Erythroblast (primary cell): ENCODE measurements around the gene SF1.

ENCODE experiments used
- DNase-seq, 2 experiments: peaks; one replicate each; lab custom pipeline; 2025; lab: John Stamatoyannopoulos, UW
- GATA1 ChIP-seq: IDR thresholded peaks from 2 replicates; pipeline ENCODE4 v1.6.1; 2011; ENCODE audit warnings: low read depth, mild to moderate bottlenecking, control low read depth, low read length, moderate library complexity
- POLR2A ChIP-seq: IDR thresholded peaks from 2 replicates; pipeline ENCODE4 v1.6.1; 2011; ENCODE audit warnings: mild to moderate bottlenecking, low read length

SF1 gene

DNA sequence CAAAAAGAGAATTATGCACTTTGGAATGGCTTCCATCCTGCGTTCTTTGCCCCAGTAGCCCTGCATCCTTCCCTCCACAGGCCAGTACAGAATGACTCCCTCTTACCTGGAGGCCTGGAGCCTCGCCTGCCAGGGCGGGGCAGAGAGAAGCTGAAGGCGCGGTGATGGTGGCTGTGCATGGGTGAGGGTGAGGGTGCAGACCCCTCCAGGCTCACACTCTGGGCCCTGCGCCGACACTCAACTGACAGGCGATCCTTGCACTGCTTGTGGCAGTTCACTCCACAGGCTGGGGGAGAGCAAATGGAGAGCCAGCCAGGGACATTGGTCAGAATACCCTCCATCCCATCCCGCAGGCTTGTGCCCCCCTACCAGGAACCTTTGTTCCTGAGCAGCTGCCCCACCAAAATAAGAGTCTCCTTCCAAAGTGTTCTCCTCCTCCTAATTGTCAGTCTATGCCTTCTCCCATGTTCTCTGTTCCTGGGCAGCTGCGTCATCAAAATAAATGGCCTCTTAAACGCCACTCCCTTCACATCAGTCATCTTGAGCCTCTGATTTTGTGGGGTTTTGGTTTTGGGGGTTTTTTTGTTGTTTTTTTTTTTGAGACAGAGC lies 49.5 kb downstream of the SF1 start:
- no peak for DNase-seq
- no peak for TF ChIP-seq GATA1
- no peak for TF ChIP-seq POLR2A

DNA sequence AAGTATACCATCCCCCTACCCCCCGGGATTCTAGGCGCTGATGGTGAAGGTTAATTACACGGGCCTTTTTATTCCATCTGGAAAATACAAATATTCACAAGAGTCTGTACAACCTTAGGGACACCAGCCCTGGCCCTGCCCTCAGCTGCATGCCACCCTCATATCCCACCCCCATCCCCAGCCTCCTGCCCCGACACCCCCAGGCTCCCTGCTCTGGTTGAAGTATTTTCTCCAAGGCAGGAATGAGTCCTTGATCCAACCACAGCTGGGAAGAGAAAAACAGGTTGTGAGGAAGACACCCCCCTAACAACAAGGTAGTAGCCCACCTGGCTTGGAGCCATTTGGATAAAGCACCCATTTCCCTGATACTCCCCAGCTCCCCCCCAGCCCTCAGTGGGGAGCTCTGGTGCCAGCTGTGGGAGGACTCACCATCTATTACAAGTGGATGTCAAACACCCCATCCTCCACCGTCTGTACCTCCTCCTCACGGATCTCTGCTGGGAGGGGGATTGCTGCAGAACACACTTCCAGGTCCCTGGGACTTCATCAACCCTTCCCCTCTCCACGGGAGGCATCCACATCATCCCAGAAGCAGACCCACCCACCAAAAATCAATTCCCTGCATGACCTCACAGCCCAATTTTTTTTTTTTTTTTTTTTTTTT lies 51.3 kb downstream of the SF1 start:
- TF ChIP-seq GATA1 (no peak), POLR2A (no peak)
- no peak for DNase-seq

DNA sequence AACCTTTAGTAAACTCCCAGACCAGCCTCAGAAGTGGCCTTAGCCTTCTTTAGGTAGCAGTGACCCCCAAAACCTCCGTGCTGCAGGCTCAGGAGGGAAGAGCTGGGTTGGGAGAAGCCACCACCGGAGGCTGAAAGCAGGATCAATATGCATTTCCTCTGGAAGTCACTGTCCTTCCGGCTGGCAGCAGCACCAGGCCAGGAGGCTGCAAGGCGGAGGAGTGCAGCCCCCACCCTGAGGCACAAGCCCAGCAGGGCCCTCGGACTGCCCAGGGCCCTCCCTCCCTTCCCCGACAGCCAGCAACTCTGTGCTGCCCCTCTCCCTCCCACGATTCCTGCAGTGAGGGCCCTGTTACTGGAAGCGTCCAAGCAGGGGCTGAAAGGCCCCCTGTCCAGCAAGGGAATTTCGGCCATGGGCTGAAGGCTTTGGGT lies 52.1 kb downstream of the SF1 start:
- TF ChIP-seq GATA1 (no peak), POLR2A (no peak)
- DNase-seq: no peak

DNA sequence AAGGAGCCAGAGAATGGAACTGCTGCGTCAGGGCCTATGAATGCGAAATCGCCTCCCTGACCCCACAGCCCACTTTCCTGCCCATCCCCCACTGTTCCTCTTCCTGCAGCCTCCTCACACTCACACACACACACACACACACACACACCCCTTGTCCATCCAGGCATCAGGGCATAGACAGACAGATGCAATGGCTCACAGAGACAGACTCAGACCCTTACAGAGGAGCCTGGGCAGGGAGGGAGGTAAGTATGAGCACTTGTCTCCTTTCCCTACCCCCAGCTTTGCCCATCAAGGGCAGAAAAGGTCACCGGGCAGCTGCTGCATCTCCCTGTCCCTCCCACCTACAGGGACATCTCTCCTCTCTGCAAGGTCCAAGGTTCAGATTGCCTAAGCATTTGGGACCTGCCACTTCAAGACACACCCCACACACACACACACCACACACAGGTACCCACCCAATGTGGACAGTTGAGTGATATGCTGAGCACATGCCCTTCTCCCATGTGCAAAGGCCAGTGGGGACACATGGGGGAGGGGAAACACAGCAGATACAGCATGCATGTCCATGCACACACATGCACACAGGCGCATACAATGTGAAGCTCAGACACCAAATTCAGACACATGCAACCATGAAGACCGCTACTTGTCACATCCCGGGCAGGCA lies 53.3 kb downstream of the SF1 start:
- no peak for TF ChIP-seq GATA1
- no peak for TF ChIP-seq POLR2A

DNA sequence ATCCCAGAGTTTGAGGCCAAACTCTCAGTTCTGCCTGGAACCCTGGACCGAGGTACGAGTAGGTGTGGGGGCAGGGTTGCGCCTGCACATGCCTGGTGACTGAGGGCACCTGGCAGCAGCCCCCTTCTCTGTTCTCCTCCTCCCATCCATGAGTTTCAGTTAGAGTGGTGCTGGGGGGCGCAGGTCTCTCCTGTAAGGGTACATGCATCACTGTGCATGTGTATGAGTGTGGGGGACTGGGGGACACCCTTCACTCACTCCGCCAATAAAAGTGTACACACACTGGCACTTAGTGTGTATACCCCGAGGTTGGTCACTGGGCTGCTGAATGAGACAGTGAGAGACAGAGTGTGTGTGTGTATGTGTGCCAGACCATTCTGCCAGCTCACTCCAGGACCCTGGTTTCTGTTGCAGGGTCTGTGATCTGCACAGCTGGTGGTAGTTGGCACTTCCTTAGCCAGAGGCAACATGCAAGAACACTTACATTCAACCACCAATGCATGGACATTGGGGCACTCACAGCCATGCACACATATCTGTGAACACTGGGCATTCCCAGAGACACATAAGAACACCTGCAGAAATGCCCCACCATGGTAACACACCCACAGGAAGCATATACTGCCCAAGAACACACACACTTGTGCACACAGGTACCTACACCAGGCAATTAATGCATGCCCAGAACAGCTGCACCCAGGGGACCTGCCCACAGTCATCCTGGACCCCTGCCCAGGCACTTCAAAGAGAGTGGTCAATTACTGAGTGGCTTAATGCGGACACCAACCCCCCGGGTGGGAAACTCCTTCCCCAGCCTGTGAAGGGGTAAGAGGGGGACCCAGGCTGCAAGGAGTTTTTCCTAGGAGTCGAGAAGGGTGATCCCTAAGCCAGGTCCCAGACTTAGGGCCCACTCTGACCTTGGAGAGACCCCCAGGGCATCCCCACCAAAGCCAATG lies 54.2 kb downstream of the SF1 start:
- no peak for DNase-seq
- TF ChIP-seq POLR2A: no peak
- no peak for TF ChIP-seq GATA1

More for the DNA sequence above, 53.3 kb downstream of the SF1 start:
- DNase-seq: no peak

DNA sequence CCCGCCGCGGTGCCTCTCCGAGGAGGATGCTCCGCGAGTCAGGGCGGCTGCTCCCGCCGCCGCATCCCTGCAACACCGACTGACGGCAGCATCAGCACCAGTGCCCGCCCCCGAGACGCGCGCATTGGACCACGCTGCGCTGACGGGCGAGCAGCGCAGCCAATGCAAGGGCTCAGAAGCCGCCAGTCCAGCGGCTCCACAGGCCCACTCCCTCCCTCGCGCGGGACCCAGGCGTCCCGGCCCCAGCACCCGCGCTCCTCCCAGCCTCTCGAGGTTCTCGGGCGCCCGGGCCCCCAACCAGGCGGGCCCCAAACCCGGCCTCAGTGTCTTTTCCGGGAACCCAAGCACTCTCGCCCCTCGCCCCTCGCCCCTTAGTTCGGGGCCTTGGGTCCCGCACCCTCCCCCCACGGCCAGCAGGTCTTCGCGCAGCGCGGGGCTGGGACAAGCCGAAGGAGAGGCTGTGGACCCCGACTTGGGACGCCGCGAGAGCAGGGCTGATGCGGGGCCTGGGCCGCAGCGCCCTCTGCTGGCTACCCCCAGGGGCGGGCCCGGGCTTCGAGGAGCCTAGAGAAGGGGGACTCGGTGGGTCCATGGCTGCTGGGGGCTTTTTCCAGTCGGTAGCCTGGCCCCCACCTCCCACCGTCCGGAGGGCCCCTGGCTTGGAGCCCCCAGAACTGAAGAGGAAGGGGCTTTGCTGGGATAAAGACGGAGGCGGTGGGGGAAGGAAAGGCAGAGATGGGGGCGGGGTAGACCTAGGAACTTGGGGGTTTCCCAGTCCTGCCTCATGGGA lies 55.0 kb downstream of the SF1 start, which contains the start of gene NRXN2:
NRXN2 (minus strand) TSS at position 81 of the 790 bp plus-strand sequence. CDS start 9,498 bp downstream, outside the sequence.
- no peak for TF ChIP-seq GATA1
- TF ChIP-seq POLR2A: no peak
- DNase-seq: peak; percentile 57 to 77

DNA sequence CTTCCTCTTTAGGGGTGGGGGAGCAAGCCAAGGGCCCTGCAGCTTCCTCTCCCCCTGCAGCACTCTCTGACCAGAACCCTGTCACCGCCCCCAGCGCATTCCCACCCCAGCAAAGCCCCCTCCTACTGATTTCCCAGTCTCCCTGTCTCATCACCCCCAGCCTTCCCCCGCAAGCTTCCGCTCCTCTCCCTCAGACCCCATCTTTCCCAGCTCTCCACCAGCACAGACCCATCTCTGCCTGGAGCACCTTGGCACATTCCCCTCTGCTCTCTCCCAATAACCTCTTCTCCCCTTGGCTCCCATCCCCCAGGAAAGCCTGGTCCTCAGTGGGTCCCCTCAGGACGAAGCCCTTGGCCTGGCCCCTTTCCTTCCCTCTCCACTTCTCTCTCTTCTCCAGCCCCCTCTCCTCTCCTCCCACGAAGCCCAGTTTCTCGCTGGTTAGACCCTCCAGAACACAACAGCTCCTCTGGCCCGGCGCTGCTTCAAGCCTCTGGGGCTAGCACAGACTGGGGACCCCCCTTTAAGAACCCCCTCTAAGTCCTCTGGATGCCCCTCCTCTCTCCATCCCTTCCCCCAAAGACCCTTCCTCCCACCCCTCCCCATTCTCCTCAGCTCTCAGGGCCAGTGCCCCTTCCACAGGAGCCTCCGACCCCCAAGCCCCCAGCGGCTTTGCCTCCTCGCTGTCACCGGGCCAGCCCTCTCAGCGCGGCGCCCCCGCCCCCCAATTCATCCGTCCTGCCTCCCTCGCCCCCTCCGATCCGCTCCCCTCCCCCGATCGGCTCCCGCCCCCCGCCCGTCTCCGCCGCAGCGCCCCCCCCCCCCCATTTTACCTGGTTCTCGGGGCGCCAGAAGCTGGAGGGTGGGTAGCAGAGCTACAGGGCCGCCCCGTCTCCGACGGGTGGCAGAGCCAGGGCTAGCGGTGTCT lies 55.9 kb downstream of the SF1 start:
- DNase-seq: no peak
- TF ChIP-seq GATA1 (no peak), POLR2A (no peak)

DNA sequence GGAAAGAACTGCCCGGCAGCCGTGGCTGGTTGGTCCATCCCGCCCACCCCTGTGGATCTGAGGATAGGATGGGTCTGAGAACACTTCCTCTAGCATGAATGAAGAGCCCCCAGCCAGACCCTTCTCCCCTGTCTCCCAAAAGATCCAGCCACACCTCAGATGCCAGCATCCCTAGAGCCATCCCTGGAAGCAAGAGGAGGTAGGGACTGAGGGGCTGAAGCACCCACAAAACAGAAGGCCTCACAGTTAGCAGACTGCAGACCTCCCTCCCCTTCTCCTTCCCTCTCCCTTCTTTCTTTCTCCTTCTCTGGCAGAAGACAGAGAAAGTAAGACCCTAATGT lies 57.0 kb downstream of the SF1 start:
- no peak for DNase-seq
- TF ChIP-seq GATA1 (no peak), POLR2A (no peak)

DNA sequence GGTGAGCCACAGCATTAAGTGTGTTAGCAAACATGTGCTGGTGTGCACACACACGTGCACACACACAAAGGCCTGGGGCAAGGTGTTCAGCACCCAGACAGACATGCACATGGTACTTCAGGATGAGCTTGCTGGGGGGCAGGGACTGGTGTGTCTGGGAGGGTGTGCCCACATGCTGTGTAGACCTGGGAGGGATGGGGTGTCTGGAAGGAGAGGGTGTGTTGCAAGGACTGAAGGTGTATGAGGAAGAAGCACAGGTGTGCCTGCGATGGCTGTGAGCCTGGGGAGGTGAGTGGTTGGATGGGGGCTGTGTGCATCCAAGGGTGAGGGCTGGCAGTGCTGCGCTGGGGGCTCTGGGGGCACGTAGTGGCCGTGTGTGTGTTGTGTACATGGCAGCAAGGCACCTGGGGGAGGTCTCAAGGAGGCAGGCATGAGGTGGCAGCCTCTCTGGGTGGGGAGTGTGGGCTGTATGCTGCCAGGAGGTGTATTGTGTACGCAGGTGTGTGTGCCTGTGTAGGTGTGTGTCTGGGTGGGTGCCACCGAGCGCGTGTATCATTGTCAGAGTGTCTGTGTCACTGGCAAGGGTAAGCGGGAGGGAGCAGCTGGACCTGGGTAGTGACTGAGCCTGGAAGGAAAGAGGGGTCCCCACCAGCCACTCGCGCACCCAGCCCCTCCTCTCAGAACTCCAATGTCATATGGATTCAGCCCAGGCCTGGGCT lies 57.5 kb downstream of the SF1 start:
- TF ChIP-seq GATA1 (no peak), POLR2A (no peak)

DNA sequence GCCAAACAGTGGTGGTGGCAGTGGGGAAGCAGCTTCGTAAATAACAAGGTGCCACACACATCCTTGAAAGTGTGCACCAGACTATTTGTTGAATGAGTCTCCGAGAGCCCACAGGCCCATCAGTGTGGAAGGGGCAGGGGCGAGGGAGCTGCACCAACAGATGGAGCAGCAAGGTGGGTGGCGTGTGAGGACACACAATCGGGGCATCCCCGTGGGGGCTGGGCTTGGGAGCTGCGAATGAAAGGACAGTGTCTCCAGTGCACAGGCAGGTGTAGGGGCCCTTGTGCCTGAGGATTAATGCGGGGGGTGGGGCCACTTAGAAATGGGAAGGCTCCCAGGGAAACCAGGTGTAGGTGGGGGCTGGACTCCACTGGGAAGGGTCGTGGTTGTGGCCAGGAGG lies 58.2 kb downstream of the SF1 start:
- no peak for DNase-seq
- TF ChIP-seq POLR2A: no peak

More for the DNA sequence above, 57.5 kb downstream of the SF1 start:
- no peak for DNase-seq

DNA sequence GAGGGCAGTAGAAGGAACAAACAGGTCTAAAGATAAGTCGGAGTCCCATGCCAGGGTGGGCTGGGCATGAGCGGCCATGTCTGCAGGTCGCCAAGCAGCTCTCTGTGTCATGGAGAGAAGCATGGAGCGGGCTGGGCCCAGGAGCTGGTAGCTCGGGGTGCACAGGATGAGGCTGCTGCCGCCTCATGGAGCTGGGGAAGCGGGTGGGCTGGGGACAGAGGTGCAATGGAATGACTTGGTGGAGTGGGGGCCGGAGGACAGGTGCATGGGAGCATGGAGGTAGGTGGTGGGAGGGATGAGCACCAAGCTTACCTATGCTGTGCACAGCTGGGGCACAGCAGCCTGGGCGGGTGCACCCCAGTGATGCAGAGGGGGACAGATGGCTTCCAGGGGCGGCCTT lies 58.9 kb downstream of the SF1 start:
- TF ChIP-seq GATA1 (no peak), POLR2A (no peak)
- no peak for DNase-seq

DNA sequence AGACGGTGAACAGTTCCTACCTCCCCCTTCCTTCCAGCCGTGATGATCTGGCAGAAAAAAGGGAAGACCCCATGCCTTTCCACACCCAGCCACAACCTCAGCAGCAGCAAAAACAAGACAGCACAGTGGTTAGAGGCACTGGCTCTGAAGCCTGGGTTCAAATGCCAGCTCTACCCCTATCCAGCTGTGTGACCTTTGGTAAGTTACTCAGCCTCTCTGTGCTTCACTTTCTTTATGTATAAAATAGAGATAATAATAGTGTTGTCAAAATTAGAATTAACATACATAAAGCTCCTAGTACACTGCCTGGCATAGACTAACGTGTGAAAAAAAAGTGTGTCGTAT lies 59.6 kb downstream of the SF1 start:
- no peak for DNase-seq
- TF ChIP-seq POLR2A (no peak), GATA1 (no peak)
